Neutrophil (primary cell): Measurements from ENCODE around the gene RARB.

Experiments
- H3K27ac ChIP-seq: fragments of 200-600 bp; sonication (generic); 2 replicates; pipeline ENCODE4 v1.5.1; 2016; ENCODE audit warnings: mild to moderate bottlenecking, moderate library complexity
- H3K27me3 ChIP-seq: fragments of 200-600 bp; sonication (generic); 2 replicates; pipeline ENCODE4 v1.6.0; 2016; ENCODE audit warnings: mild to moderate bottlenecking
- H3K36me3 ChIP-seq: fragments of 200-600 bp; sonication (generic); 2 replicates; pipeline ENCODE4 v1.5.1; 2017
- H3K4me1 ChIP-seq, 2 experiments: fragments of 200-600 bp in 1 of 2; sonication (generic) in 1 of 2; 1 replicate in 1 of 2; 2 replicates in 1 of 2; pipeline versions ENCODE4 v1.5.1 to v1.6.1; 2013 to 2016; ENCODE audit warnings: low read depth in 1 of 2, low read length in 1 of 2, mild to moderate bottlenecking in 1 of 2, moderate library complexity in 1 of 2; ENCODE audit not compliant: control insufficient read depth in 1 of 2, insufficient read depth in 1 of 2
- H3K4me3 ChIP-seq, 2 experiments: fragments of 200-600 bp in 1 of 2; sonication (generic) in 1 of 2; 1 replicate in 1 of 2; 2 replicates in 1 of 2; pipeline ENCODE4 v1.5.1; 2013 to 2016; ENCODE audit warnings: low read depth in 1 of 2, low read length in 1 of 2, mild to moderate bottlenecking in 1 of 2, moderate library complexity in 1 of 2
- H3K9me3 ChIP-seq: fragments of 200-600 bp; sonication (generic); 2 replicates; pipeline ENCODE4 v1.5.1; 2016
- CTCF ChIP-seq: fragments of 200-600 bp; sonication (generic); IDR thresholded peaks from 2 replicates; pipeline ENCODE4 v1.5.1; 2016; ENCODE audit warnings: antibody characterized with exemption

Gene RARB

GRCh38 chr3:25427563-25427941 lies 511 bp upstream of the RARB start:
- Histone ChIP-seq H3K27me3 (peaks cover 82% of the 10 kb centered on the region), H3K36me3 (no peaks in the 10 kb centered on the region), H3K27ac (no peak overlapping the region), H3K4me1 (no peaks in the 10 kb centered on the region), H3K4me3 (no peak overlapping the region), H3K9me3 (no peaks in the 10 kb centered on the region)
- no peak for TF ChIP-seq CTCF

GRCh38 chr3:25428789-25429335 lies 799 bp downstream of the RARB start:
- Histone ChIP-seq H3K27ac (no peak overlapping the region), H3K4me1 (no peaks in the 10 kb centered on the region), H3K27me3 (peaks cover 92% of the 10 kb centered on the region), H3K36me3 (no peaks in the 10 kb centered on the region), H3K9me3 (no peaks in the 10 kb centered on the region), H3K4me3 (no peak overlapping the region)
- TF ChIP-seq CTCF, result no peak

GRCh38 chr3:25429361-25430286 lies 1.6 kb downstream of the RARB start:
- Histone ChIP-seq H3K4me3 (no peak overlapping the region), H3K9me3 (no peaks in the 10 kb centered on the region), H3K27me3 (peaks cover 85% of the 10 kb centered on the region), H3K4me1 (no peaks in the 10 kb centered on the region), H3K27ac (no peak overlapping the region), H3K36me3 (no peaks in the 10 kb centered on the region)
- TF ChIP-seq CTCF, result no peak

- Histone ChIP-seq H3K4me3 (no peak overlapping the region), H3K4me1 (no peaks in the 10 kb centered on the region), H3K27ac (no peak overlapping the region), H3K36me3 (no peaks in the 10 kb centered on the region), H3K27me3 (peaks cover 81% of the 10 kb centered on the region), H3K9me3 (no peaks in the 10 kb centered on the region)
- TF ChIP-seq CTCF, result no peak
Measured at GRCh38 chr3:25430287-25430934, 2.3 kb downstream of the RARB start.

GRCh38 chr3:25430935-25431770 lies 3.1 kb downstream of the RARB start:
- no peak overlapping the region for H3K27ac ChIP-seq
- no peak overlapping the region for H3K4me3 ChIP-seq
- no peak for TF ChIP-seq CTCF
- H3K27me3 ChIP-seq, result peaks cover 73% of the 10 kb centered on the region
- H3K9me3 ChIP-seq, result no peaks in the 10 kb centered on the region
- H3K4me1 ChIP-seq, result no peaks in the 10 kb centered on the region
- no peaks in the 10 kb centered on the region for H3K36me3 ChIP-seq
